H1 (cell line): Measurements from ENCODE around the gene POC1B. TPM values are rescaled to one million over a fixed set of nuclear protein-coding genes. Genes with fewer than 3 reads are reported as not detected.

Source experiments
- CBX8 ChIP-seq: fragments of 300-800, 300-1000 bp; sonication (generic); IDR thresholded peaks from 2 replicates; pipeline ENCODE4 v1.7.1; 2016; ENCODE audit warnings: low read depth, low read length, borderline replicate concordance
- CEBPB ChIP-seq: IDR thresholded peaks from 2 replicates; pipeline ENCODE4 v1.6.1; 2012; ENCODE audit warnings: low read depth, low read length
- SIRT6 ChIP-seq: IDR thresholded peaks from one replicate; pipeline ENCODE4 v1.7.1; 2012; ENCODE audit warnings: low read length, inconsistent platforms
- polyA plus RNA-seq, 7 experiments: library from polyadenylated mRNA; depleted of rRNA in 3 of 7; stranded (reverse) in 5 of 7; unstranded in 2 of 7; fragments of >200 nt in 5 of 7; fragments of 200-250 nt in 2 of 7; gene quantifications; 1 replicate in 5 of 7; 2 replicates in 1 of 7; 4 replicates in 1 of 7; pipeline versions ENCODE4 v1.2.1 to v1.2.3, GENCODE V29; 2011 to 2013; ENCODE audit warnings: missing spikeins in 2 of 7, mixed read lengths in 2 of 7
- total RNA-seq: library from RNA; stranded (reverse); fragmentation: NEBNext Ultra II Directional; extraction: Animal tissue kit (Norgen Biotek cat#: 25700); gene quantifications from 2 replicates; pipeline ENCODE4 v1.2.1, GENCODE V29; 2021

The POC1B gene
- total and polyA plus RNA-seq, 2 of the 8 experiments (the other 6 are each of a cell fraction or from before 2014, with no cell fraction given): 7.5 to 16.3 TPM

DNA sequence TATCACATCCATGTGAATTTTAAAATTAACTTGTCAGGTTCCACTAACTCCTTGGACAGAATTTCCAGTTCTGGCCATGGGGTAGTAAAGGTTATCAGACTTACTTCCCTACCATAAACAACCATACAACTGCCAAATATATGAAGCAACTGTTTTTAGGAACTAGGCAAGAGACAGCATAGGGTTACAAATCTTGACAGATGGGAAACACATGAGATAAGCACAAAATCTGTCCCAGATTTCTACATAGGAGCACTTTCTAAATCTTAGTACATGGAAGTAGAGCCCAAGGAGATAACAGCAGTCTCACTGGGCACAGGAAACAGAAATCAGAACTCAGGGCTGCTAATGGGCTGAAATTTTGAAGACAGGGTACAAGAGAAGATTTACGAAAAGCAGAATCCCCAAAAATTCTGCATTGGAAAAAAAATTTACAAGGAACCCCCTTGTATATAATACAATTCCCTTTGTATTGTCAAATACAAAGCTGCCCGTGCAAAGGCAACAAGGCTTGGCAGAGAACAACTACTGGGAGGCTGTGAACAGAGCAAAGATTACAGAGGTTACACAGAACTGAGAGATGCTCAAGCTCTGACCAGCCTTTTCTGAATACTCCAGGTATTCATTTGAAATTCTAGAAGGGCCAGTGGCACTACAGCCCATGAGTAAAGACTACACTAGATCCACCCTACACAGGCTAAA, 44.5 kb downstream of the POC1B start (continued):
- TF ChIP-seq SIRT6: no peak
- TF ChIP-seq CBX8: no peak
- no peak for TF ChIP-seq CEBPB
